K562 (cell line): ENCODE results near the gene SNX9. TPM values are rescaled to one million over a fixed set of nuclear protein-coding genes. Genes with fewer than 3 reads are reported as not detected.

Source experiments
- CC2D1A ChIP-seq: fragments of 450-650 bp; IDR thresholded peaks from 2 replicates; pipeline ENCODE4 v1.6.1; 2017; ENCODE audit warnings: mild to moderate bottlenecking
- CXXC5 ChIP-seq: fragments of 250-450 bp; sonication (Bioruptor Pico); IDR thresholded peaks from 2 replicates; pipeline ENCODE4 v1.8.0; 2022; ENCODE audit warnings: inconsistent platforms, mild to moderate bottlenecking, moderate library complexity
- GABPA ChIP-seq: fragments of 200-800 bp; sonication (Bioruptor generic); conservative IDR thresholded peaks from 2 replicates; pipeline ENCODE4 v1.6.1; 2016; ENCODE audit warnings: low read depth, missing genetic modification characterization, missing compliant biosample characterization
- KHSRP ChIP-seq: fragments of 450-650 bp; IDR thresholded peaks from 2 replicates; pipeline ENCODE4 v1.6.1; 2017
- L3MBTL2 ChIP-seq: fragments of 450-650 bp; IDR thresholded peaks from 2 replicates; pipeline ENCODE4 v1.6.1; 2016; ENCODE audit warnings: mild to moderate bottlenecking, moderate library complexity
- MTA1 ChIP-seq: fragments of 450-650 bp; IDR thresholded peaks from 2 replicates; pipeline ENCODE4 v1.6.1; 2017; ENCODE audit warnings: borderline replicate concordance
- NEUROD1 ChIP-seq: fragments of 150-350 bp; IDR thresholded peaks from 2 replicates; pipeline ENCODE4 v1.6.1; 2014; ENCODE audit warnings: borderline replicate concordance, low read length, low read depth; ENCODE audit not compliant: partially characterized antibody
- SIN3A ChIP-seq, 2 experiments: fragments of 150-350 bp in 1 of 2; IDR thresholded peaks; 2 replicates each; pipeline ENCODE4 v1.6.1; 2011 to 2016; ENCODE audit warnings: borderline replicate concordance in 2 of 2, low read depth in 2 of 2, low read length in 2 of 2, mild to moderate bottlenecking in 2 of 2, moderate library complexity in 2 of 2; ENCODE audit not compliant: control insufficient read depth in 1 of 2
- SMC3 ChIP-seq: conservative IDR thresholded peaks from 2 replicates; pipeline ENCODE4 v1.6.1; 2011; ENCODE audit warnings: low read depth, low read length, improper control_type of control experiment; ENCODE audit not compliant: insufficient read depth
- SPI1 ChIP-seq: IDR thresholded peaks from 2 replicates; pipeline ENCODE4 v1.6.1; 2011; ENCODE audit warnings: low read depth, low read length, control low read depth, borderline replicate concordance
- VEZF1 ChIP-seq: fragments of 200-800 bp; sonication (Bioruptor generic); IDR thresholded peaks from 2 replicates; pipeline ENCODE4 v1.6.1; 2017; ENCODE audit warnings: missing genetic modification characterization, missing compliant biosample characterization
- ZFP30 ChIP-seq: fragments of 250-450 bp; sonication (Bioruptor Pico); IDR thresholded peaks from 2 replicates; pipeline ENCODE4 v1.8.0; 2022; ENCODE audit warnings: moderate library complexity, mild to moderate bottlenecking, inconsistent platforms, borderline replicate concordance
- ZMIZ1 ChIP-seq, 2 experiments: fragments of 150-350 bp in 1 of 2; IDR thresholded peaks; 2 replicates each; pipeline ENCODE4 v1.6.1; 2012 to 2016; ENCODE audit warnings: low read depth in 2 of 2, low read length in 2 of 2, mild to moderate bottlenecking in 1 of 2, moderate library complexity in 1 of 2
- ZNF316 ChIP-seq: fragments of 450-650 bp; IDR thresholded peaks from 2 replicates; pipeline ENCODE4 v1.6.1; 2016
- ZNF511 ChIP-seq: sonication (generic); formaldehyde crosslinking; IDR thresholded peaks from 2 replicates; pipeline ENCODE4 v1.8.0; 2022; ENCODE audit warnings: mild to moderate bottlenecking, missing genetic modification reagents
- ZNF512 ChIP-seq: IDR thresholded peaks from 2 replicates; pipeline ENCODE4 v1.6.1; 2016; ENCODE audit warnings: missing genetic modification characterization, missing compliant biosample characterization
- ZNF57 ChIP-seq: fragments of 450-650 bp; formaldehyde crosslinking; IDR thresholded peaks from 2 replicates; pipeline ENCODE4 v1.4.0; 2020; ENCODE audit warnings: mild to moderate bottlenecking, moderate library complexity
- ZNF740 ChIP-seq, 3 experiments: fragments of 200-800 bp in 1 of 3; sonication (Bioruptor generic) in 1 of 3; sonication (generic) in 1 of 3; formaldehyde crosslinking in 1 of 3; IDR thresholded peaks; 2 replicates each; pipeline versions ENCODE4 v1.6.1 to v1.8.0; 2016 to 2022; ENCODE audit warnings: mild to moderate bottlenecking in 2 of 3, missing compliant biosample characterization in 2 of 3, missing genetic modification characterization in 2 of 3, missing genetic modification reagents in 1 of 3
- ZSCAN32 ChIP-seq: fragments of 450-650 bp; formaldehyde crosslinking; IDR thresholded peaks from 2 replicates; pipeline ENCODE4 v1.4.0; 2020; ENCODE audit warnings: mild to moderate bottlenecking, moderate library complexity
- polyA plus RNA-seq, 8 experiments: library from polyadenylated mRNA; depleted of rRNA in 4 of 8; stranded (reverse) in 5 of 8; unstranded in 3 of 8; fragments of >200 nt; fragmentation: Nextera tagmentation in 2 of 8; fragmentation: Illumina TruSeq in 1 of 8; extraction: Ambion mirVana in 2 of 8; extraction: Trizol in 1 of 8; gene quantifications; 2 replicates each; pipeline versions ENCODE4 v1.2.1 to v1.2.3, GENCODE V29; 2011 to 2014; ENCODE audit warnings: inconsistent platforms in 1 of 8, missing spikeins in 1 of 8
- total RNA-seq, 7 experiments: library from RNA; depleted of rRNA in 6 of 7; stranded (reverse); fragments of >200 nt in 6 of 7; fragmentation: Illumina TruSeq in 2 of 7; extraction: Trizol in 2 of 7; gene quantifications; 2 replicates each; pipeline versions ENCODE4 v1.2.1 to v1.2.3, GENCODE V29; 2011 to 2021; ENCODE audit warnings: low replicate concordance in 1 of 7

Gene SNX9
- total and polyA plus RNA-seq, 9 of the 15 experiments (the other 6 are each of a cell fraction or from before 2014, with no cell fraction given), result 6.0 to 81.7 (median 57.1) TPM

GRCh38 chr6:157823001-157823527 lies at the start of gene SNX9 (continued):
- TF ChIP-seq ZNF740 (CRISPR knock-in tag; IDR thresholded peaks at IDR 0.05) (no peak), ZNF740 (tag; IDR thresholded peaks at IDR 0.05) (no peak), SPI1 (peak; percentile 73), ZNF316 (no peak), ZNF511 (CRISPR knock-in tag) (peak; percentile 14; the same call in 1 of the 2 replicates), L3MBTL2 (no peak; the same call in none of the 2 replicates), ZFP30 (CRISPR knock-in tag) (no peak), CXXC5 (CRISPR knock-in tag) (peak; percentile 93), SIN3A (IDR thresholded peaks at IDR 0.05; ENCODE audit: borderline replicate concordance in 2 of 2, control insufficient read depth in 1 of 2, low read depth in 2 of 2, low read length in 2 of 2) (peak; percentile 23 to 68; a peak in 1 of 4 replicates), ZNF57 (CRISPR knock-in tag) (peak; percentile 32; the same call in 1 of the 2 replicates), KHSRP (no peak), ZNF512 (tag) (no peak), GABPA (tag) (peak; percentile 84), NEUROD1 (peak; percentile 27), ZSCAN32 (CRISPR knock-in tag) (no peak), MTA1 (no peak), CC2D1A (no peak), ZMIZ1 (IDR thresholded peaks at IDR 0.05; ENCODE audit: low read depth in 2 of 2, low read length in 2 of 2) (no peak), VEZF1 (CRISPR knock-in tag) (peak; percentile 71), SMC3 (no peak)
